Measurements from ENCODE around the gene HS2ST1. TPM values are rescaled to one million over a fixed set of nuclear protein-coding genes. Genes with fewer than 3 reads are reported as not detected.

Gene HS2ST1
- total RNA-seq, 2 experiments from 2014 or later, result 16.9 to 20.4 TPM

GRCh38 chr1:87077959-87078639, 163.7 kb downstream of the HS2ST1 start:
- Mint-ChIP-seq H3K36me3 (ENCODE audit: low read depth) (no peaks in the 10 kb centered on the region), H3K27ac (no peak overlapping the region), H3K4me1 (peaks cover 4% of the 10 kb centered on the region), H3K9me3 (no peaks in the 10 kb centered on the region), H3K4me3 (no peak overlapping the region), H3K27me3 (no peaks in the 10 kb centered on the region)
- ChIA-PET CTCF (no interaction called here), POLR2A (no interaction called here)
- DNase-seq, result no peak

GRCh38 chr1:87084244-87084836, 169.9 kb downstream of the HS2ST1 start:
- no peak overlapping the region for H3K4me3 Mint-ChIP-seq
- peaks cover 6% of the 10 kb centered on the region for H3K4me1 Mint-ChIP-seq
- no peaks in the 10 kb centered on the region for H3K27me3 Mint-ChIP-seq
- no peak for DNase-seq
- H3K9me3 Mint-ChIP-seq, result no peaks in the 10 kb centered on the region
- POLR2A ChIA-PET, result interaction anchor here (1.4 kb wide), 1 partner anchor 170 kb away, joined by 3 read pairs; the partner anchor contains the start of genes HS2ST1 and SELENOF
- no peak overlapping the region for H3K27ac Mint-ChIP-seq
- CTCF ChIA-PET, result interaction anchor here (0.8 to 3.8 kb wide), 14 partner anchors 9 to 610 kb away, joined by 3 to 40 read pairs (median 4); partner anchors contain the start of genes HS2ST1, SELENOF and SH3GLB1
- H3K36me3 Mint-ChIP-seq (ENCODE audit: low read depth), result no peaks in the 10 kb centered on the region

- Mint-ChIP-seq H3K9me3 (no peaks in the 10 kb centered on the region), H3K36me3 (ENCODE audit: low read depth) (no peaks in the 10 kb centered on the region), H3K4me3 (no peak overlapping the region), H3K27me3 (no peaks in the 10 kb centered on the region), H3K4me1 (peaks cover 12% of the 10 kb centered on the region), H3K27ac (no peak overlapping the region)
- DNase-seq, result no peak
- ChIA-PET POLR2A (no interaction called here), CTCF (interaction anchor here (1.2 to 3.0 kb wide), 5 partner anchors 8 to 333 kb away, joined by 3 to 18 read pairs (median 3); no protein-coding TSS in a partner anchor)
Measured at GRCh38 chr1:87086120-87086519, 171.7 kb downstream of the HS2ST1 start.

- DNase-seq, result no peak
- ChIA-PET POLR2A (no interaction called here), CTCF (no interaction called here)
- Mint-ChIP-seq H3K4me3 (no peak overlapping the region), H3K36me3 (ENCODE audit: low read depth) (no peaks in the 10 kb centered on the region), H3K27ac (no peak overlapping the region), H3K4me1 (peaks cover 12% of the 10 kb centered on the region), H3K9me3 (no peaks in the 10 kb centered on the region), H3K27me3 (no peaks in the 10 kb centered on the region)
Measured at GRCh38 chr1:87089070-87089736, 174.8 kb downstream of the HS2ST1 start.

GRCh38 chr1:87089823-87090222, 175.4 kb downstream of the HS2ST1 start:
- Mint-ChIP-seq H3K27ac (no peak overlapping the region), H3K36me3 (ENCODE audit: low read depth) (no peaks in the 10 kb centered on the region), H3K4me3 (no peak overlapping the region), H3K4me1 (peaks cover 12% of the 10 kb centered on the region), H3K9me3 (no peaks in the 10 kb centered on the region), H3K27me3 (no peaks in the 10 kb centered on the region)
- ChIA-PET CTCF (no interaction called here), POLR2A (no interaction called here)
- DNase-seq, result no peak

- Mint-ChIP-seq H3K36me3 (ENCODE audit: low read depth) (no peaks in the 10 kb centered on the region), H3K4me1 (peaks cover 12% of the 10 kb centered on the region), H3K27me3 (no peaks in the 10 kb centered on the region), H3K4me3 (no peak overlapping the region), H3K9me3 (no peaks in the 10 kb centered on the region), H3K27ac (no peak overlapping the region)
- DNase-seq, result no peak
- CTCF ChIA-PET, result interaction anchor here (1.2 kb wide), 1 partner anchor 258 kb away, joined by 3 read pairs; no protein-coding TSS in a partner anchor
- POLR2A ChIA-PET, result no interaction called here
Measured at GRCh38 chr1:87091425-87091824, 177.0 kb downstream of the HS2ST1 start.

GRCh38 chr1:87092846-87093245, 178.4 kb downstream of the HS2ST1 start:
- CTCF ChIA-PET, result interaction anchor here (2.8 to 3.7 kb wide), 2 partner anchors 8 to 10 kb away, joined by 11 to 18 read pairs; no protein-coding TSS in a partner anchor
- Mint-ChIP-seq H3K27ac (no peak overlapping the region), H3K4me3 (no peak overlapping the region), H3K36me3 (ENCODE audit: low read depth) (no peaks in the 10 kb centered on the region), H3K9me3 (no peaks in the 10 kb centered on the region), H3K4me1 (peaks cover 12% of the 10 kb centered on the region), H3K27me3 (no peaks in the 10 kb centered on the region)
- POLR2A ChIA-PET, result no interaction called here
- no peak for DNase-seq

GRCh38 chr1:87093286-87093685, 178.9 kb downstream of the HS2ST1 start:
- Mint-ChIP-seq H3K9me3 (no peaks in the 10 kb centered on the region), H3K36me3 (ENCODE audit: low read depth) (no peaks in the 10 kb centered on the region), H3K4me3 (no peak overlapping the region), H3K27me3 (no peaks in the 10 kb centered on the region), H3K27ac (no peak overlapping the region), H3K4me1 (peaks cover 12% of the 10 kb centered on the region)
- CTCF ChIA-PET, result interaction anchor here (2.8 to 3.7 kb wide), 2 partner anchors 8 to 10 kb away, joined by 11 to 18 read pairs; no protein-coding TSS in a partner anchor
- POLR2A ChIA-PET, result no interaction called here
- DNase-seq, result no peak

- Mint-ChIP-seq H3K27ac (no peak overlapping the region), H3K27me3 (no peaks in the 10 kb centered on the region), H3K36me3 (ENCODE audit: low read depth) (no peaks in the 10 kb centered on the region), H3K4me1 (peaks cover 6% of the 10 kb centered on the region), H3K9me3 (no peaks in the 10 kb centered on the region), H3K4me3 (no peak overlapping the region)
- CTCF ChIA-PET, result interaction anchor here (2.8 to 3.7 kb wide), 2 partner anchors 9 to 11 kb away, joined by 11 to 18 read pairs; no protein-coding TSS in a partner anchor
- DNase-seq, result no peak
- POLR2A ChIA-PET, result no interaction called here
Measured at GRCh38 chr1:87094238-87094637, 179.8 kb downstream of the HS2ST1 start.

GRCh38 chr1:87100271-87100670, 185.8 kb downstream of the HS2ST1 start:
- POLR2A ChIA-PET, result no interaction called here
- CTCF ChIA-PET, result no interaction called here

GRCh38 chr1:87103074-87103473, 188.6 kb downstream of the HS2ST1 start:
- DNase-seq, result no peak
- Mint-ChIP-seq H3K27me3 (no peaks in the 10 kb centered on the region), H3K36me3 (ENCODE audit: low read depth) (peaks cover 5% of the 10 kb centered on the region), H3K4me3 (no peak overlapping the region), H3K9me3 (no peaks in the 10 kb centered on the region), H3K27ac (no peak overlapping the region), H3K4me1 (no peaks in the 10 kb centered on the region)
- ChIA-PET POLR2A (no interaction called here), CTCF (no interaction called here)

More at GRCh38 chr1:87100271-87100670, 185.8 kb downstream of the HS2ST1 start:
- no peaks in the 10 kb centered on the region for H3K4me1 Mint-ChIP-seq
- no peaks in the 10 kb centered on the region for H3K27me3 Mint-ChIP-seq
- no peak overlapping the region for H3K27ac Mint-ChIP-seq
- DNase-seq, result no peak
- peaks cover 5% of the 10 kb centered on the region for H3K36me3 Mint-ChIP-seq (ENCODE audit: low read depth)
- H3K9me3 Mint-ChIP-seq, result no peaks in the 10 kb centered on the region
- H3K4me3 Mint-ChIP-seq, result no peak overlapping the region

- ChIA-PET POLR2A (no interaction called here), CTCF (no interaction called here)
- Mint-ChIP-seq H3K36me3 (ENCODE audit: low read depth) (peaks cover 5% of the 10 kb centered on the region), H3K27ac (no peak overlapping the region), H3K4me3 (no peak overlapping the region), H3K9me3 (no peaks in the 10 kb centered on the region), H3K27me3 (no peaks in the 10 kb centered on the region), H3K4me1 (no peaks in the 10 kb centered on the region)
- no peak for DNase-seq
Measured at GRCh38 chr1:87104140-87104539, 189.7 kb downstream of the HS2ST1 start.

GRCh38 chr1:87104945-87105344, 190.5 kb downstream of the HS2ST1 start:
- DNase-seq, result no peak
- POLR2A ChIA-PET, result interaction anchor here (1.2 kb wide), 1 partner anchor 8 kb away, joined by 4 read pairs; no protein-coding TSS in a partner anchor
- H3K9me3 Mint-ChIP-seq, result no peaks in the 10 kb centered on the region
- H3K36me3 Mint-ChIP-seq (ENCODE audit: low read depth), result peaks cover 5% of the 10 kb centered on the region
- H3K4me1 Mint-ChIP-seq, result no peaks in the 10 kb centered on the region
- H3K27me3 Mint-ChIP-seq, result no peaks in the 10 kb centered on the region
- CTCF ChIA-PET, result no interaction called here
- H3K27ac Mint-ChIP-seq, result no peak overlapping the region
- no peak overlapping the region for H3K4me3 Mint-ChIP-seq

All from activated CD4-positive, alpha-beta memory T cell treated with anti-CD3 and anti-CD28 coated beads, Interleukin-2, amount 10 ng/mL, durations not matched to agents 7 days and 5 days (primary cell).